T-helper 17 cell (primary cell): ENCODE results near the gene SOCS4. TPM values are rescaled to one million over a fixed set of nuclear protein-coding genes. Genes with fewer than 3 reads are reported as not detected.
A peak's percentile ranks its signal among the peaks of the same experiment; 100 is the strongest.
"Not testable (repeated sequence)": the region's sequence is repeated elsewhere in the genome, so short reads cannot be mapped to it uniquely, and the experiment has no call there.

ENCODE experiments used
- ATAC-seq: fragments of 150-1000 bp; cut with Tn5 transposase; 2 replicates; pipeline ENCODE4 v1.10.0; 2021; ENCODE audit warnings: mild to moderate bottlenecking, moderate library complexity
- DNase-seq, 3 donors: peaks; one replicate each; pipeline versions ENCODE4 v3.0.0 to v3.0.0-alpha.2; 2020 to 2021
- H3K9me3 ChIP-seq: one replicate; pipeline ENCODE4 v1.7.0; 2013; ENCODE audit warnings: low read length, mild to moderate bottlenecking; ENCODE audit not compliant: control insufficient read depth, poor library complexity, severe bottlenecking
- H3K27ac Mint-ChIP-seq: one replicate; pipeline ENCODE4 v1.8.0; 2022; ENCODE audit warnings: mild to moderate bottlenecking, moderate library complexity, mixed read lengths
- H3K27me3 Mint-ChIP-seq: one replicate; pipeline ENCODE4 v1.8.0; 2022; ENCODE audit warnings: mixed read lengths
- H3K36me3 Mint-ChIP-seq: one replicate; pipeline ENCODE4 v1.8.0; 2022; ENCODE audit warnings: low read depth, mixed read lengths
- H3K4me1 Mint-ChIP-seq: one replicate; pipeline ENCODE4 v1.8.0; 2022; ENCODE audit warnings: mild to moderate bottlenecking, mixed read lengths
- H3K4me3 Mint-ChIP-seq: one replicate; pipeline ENCODE4 v1.8.0; 2022; ENCODE audit warnings: mild to moderate bottlenecking, moderate library complexity, mixed read lengths
- total RNA-seq, 4 donors: library from RNA in 2 of 4; stranded (reverse) in 2 of 4; gene quantifications; one replicate each; pipeline ENCODE4 v1.2.3 and lab custom pipeline; 2022 to 2026

Gene SOCS4
- total RNA-seq, 2 donors from 2014 or later, result 26.5 to 27.3 TPM

DNA sequence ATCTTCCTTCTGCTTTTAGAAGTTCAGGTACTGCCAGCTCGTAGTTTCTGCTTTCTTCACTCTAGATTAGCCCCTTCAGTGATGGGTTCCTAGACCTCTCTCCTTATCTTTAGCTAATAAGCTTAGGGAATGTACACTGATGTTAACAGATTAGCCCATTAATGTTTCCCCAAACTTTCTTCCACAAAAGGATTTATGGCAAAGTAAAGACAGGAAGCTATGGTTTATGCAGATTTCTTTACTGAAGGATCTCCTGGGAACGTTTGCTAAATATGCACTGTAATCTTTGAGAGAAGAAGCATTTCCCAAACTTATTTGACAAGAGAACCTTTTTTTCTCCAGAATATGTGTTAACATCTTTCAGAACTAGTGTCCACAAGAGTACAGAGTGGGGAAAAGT, 4.2 kb downstream of the SOCS4 start:
- Mint-ChIP-seq H3K4me1 (peaks cover 22% of the 10 kb centered on the region), H3K27ac (peak overlapping the region; percentile 54)
- no peak for ATAC-seq

DNA sequence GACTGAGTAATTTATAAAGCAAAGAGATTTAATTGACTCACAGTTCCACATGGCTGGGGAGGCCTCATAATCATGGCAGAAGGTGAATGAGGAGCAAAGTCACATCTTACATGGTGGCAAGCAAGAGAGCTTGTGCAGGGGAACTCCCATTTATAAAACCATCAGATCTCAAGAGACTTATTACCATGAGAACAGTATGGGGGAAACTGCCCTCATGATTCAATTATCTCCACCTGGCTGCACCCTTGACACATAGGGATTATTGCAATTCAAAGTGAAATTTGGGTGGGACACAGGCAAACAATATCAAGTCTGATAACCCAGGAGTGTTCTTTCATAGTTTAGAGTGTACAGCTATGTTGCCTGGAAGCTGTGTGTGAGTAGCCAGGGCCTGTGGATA, 11.0 kb downstream of the SOCS4 start:
- not testable (repeated sequence) for DNase-seq, H3K36me3 Mint-ChIP-seq, ATAC-seq, H3K4me3 Mint-ChIP-seq, H3K27me3 Mint-ChIP-seq, H3K9me3 ChIP-seq, H3K4me1 Mint-ChIP-seq
- H3K27ac Mint-ChIP-seq, result peak overlapping the region; percentile 82

More for the DNA sequence above, 4.2 kb downstream of the SOCS4 start:
- H3K4me3 Mint-ChIP-seq, result no peak overlapping the region
- no peak for DNase-seq
- no peaks in the 10 kb centered on the region for H3K27me3 Mint-ChIP-seq
- H3K9me3 ChIP-seq, result no peaks in the 10 kb centered on the region
- no peaks in the 10 kb centered on the region for H3K36me3 Mint-ChIP-seq

DNA sequence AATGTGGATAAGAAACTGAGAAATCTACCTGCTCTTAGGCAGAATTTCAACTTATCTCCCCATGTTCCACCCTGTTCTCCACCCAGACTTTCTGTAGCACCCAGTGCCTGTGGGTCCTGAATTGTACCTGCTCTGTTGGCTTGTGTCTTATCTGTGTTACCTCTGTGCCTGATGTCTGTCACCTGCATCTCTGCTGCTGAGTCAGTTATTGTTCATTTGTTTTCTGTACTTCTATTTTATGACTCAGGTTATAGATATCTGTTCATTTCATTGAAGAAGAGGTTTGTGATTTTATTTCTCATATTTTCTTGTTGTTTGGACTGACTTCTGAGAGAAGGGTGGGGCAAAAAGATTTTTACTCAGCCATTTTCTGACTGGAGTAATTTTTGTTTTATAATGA, 11.7 kb downstream of the SOCS4 start:
- ATAC-seq, result no peak
- H3K27ac Mint-ChIP-seq, result peak overlapping the region; percentile 49
- H3K36me3 Mint-ChIP-seq, result peaks cover 9% of the 10 kb centered on the region
- no peaks in the 10 kb centered on the region for H3K27me3 Mint-ChIP-seq
- peaks cover 6% of the 10 kb centered on the region for H3K4me1 Mint-ChIP-seq
- DNase-seq, result no peak
- H3K9me3 ChIP-seq, result no peaks in the 10 kb centered on the region
- no peak overlapping the region for H3K4me3 Mint-ChIP-seq

DNA sequence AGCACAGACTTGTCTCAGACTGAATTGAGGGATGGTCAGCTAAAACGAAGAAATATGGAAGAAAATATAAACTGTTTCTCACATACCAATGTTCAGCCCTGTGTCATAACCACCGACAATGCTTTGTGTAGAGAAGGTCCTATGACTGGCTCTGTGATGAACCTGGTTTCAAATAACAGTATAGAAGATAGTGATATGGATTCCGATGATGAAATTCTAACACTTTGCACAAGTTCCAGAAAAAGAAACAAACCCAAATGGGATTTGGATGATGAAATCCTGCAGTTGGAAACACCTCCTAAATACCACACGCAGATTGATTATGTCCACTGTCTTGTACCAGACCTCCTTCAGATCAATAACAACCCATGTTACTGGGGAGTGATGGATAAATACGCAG, 16.5 kb downstream of the SOCS4 start:
- no peaks in the 10 kb centered on the region for H3K9me3 ChIP-seq
- Mint-ChIP-seq H3K27me3 (no peaks in the 10 kb centered on the region), H3K27ac (no peak overlapping the region), H3K36me3 (peaks cover 4% of the 10 kb centered on the region), H3K4me1 (peaks cover 3% of the 10 kb centered on the region), H3K4me3 (no peak overlapping the region)
- DNase-seq (no peak), ATAC-seq (no peak)

DNA sequence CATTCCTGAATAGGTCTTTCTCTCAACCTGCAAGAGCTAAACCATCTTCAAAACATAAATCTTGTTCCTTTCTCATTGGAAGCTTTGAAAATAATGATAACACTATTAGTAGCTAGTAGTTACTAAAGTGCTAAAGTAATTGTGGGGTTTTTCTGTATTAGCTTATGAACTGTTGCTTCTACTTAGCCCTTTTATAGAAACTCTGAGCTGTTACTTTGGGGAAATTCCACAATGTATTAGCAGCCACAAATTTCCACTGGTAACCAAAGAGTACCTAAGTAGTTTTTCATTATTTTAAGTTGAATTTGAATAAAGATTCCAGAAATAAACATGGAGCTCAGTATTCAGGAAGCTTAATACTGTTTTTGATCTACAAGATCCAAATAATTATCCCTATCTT, 18.1 kb downstream of the SOCS4 start:
- ATAC-seq, result no peak
- no peak overlapping the region for H3K27ac Mint-ChIP-seq
- H3K4me1 Mint-ChIP-seq, result no peaks in the 10 kb centered on the region
- no peak overlapping the region for H3K4me3 Mint-ChIP-seq
- no peaks in the 10 kb centered on the region for H3K27me3 Mint-ChIP-seq
- DNase-seq, result no peak
- no peaks in the 10 kb centered on the region for H3K9me3 ChIP-seq
- peaks cover 4% of the 10 kb centered on the region for H3K36me3 Mint-ChIP-seq

DNA sequence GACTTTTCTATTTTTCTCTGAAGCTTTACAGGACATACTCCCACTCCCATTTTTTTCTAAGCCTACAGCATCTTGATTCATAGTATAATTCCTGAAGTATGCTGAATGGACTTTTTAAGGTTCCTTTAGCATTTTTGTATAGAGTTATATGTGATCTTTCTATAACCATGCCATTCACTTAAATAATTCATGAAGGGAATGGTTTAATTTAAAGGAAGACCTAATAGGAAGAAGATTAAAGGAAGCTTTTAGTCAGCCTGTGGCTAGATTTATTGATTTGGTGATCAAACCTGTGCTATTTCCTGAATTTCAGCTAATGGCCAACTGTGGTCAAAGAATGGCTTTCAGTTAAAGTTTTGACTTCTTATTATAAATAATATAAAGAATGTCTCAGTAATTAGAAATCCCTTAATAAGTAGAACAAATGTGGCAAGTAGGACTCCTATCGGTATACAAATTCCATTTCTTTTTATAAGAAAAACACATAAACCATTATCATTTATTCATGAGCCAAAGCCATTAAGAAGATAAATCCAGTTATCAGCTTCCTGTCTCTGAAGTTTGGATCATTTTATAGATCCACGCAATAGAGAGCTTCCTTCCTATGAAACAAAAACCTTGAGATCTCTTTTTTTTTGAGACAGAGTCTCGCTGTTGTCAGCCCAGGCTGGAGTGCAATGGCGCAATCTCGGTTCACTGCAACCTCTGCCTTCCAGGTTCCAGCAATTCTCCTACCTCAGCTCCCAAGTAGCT, 20.4 kb downstream of the SOCS4 start:
- H3K4me1 Mint-ChIP-seq, result peaks cover 10% of the 10 kb centered on the region
- no peaks in the 10 kb centered on the region for H3K27me3 Mint-ChIP-seq
- H3K27ac Mint-ChIP-seq, result peak overlapping the region; percentile 21
- ATAC-seq (no peak), DNase-seq (no peak)
- no peaks in the 10 kb centered on the region for H3K9me3 ChIP-seq
- H3K4me3 Mint-ChIP-seq, result no peak overlapping the region
- H3K36me3 Mint-ChIP-seq, result peaks cover 4% of the 10 kb centered on the region

DNA sequence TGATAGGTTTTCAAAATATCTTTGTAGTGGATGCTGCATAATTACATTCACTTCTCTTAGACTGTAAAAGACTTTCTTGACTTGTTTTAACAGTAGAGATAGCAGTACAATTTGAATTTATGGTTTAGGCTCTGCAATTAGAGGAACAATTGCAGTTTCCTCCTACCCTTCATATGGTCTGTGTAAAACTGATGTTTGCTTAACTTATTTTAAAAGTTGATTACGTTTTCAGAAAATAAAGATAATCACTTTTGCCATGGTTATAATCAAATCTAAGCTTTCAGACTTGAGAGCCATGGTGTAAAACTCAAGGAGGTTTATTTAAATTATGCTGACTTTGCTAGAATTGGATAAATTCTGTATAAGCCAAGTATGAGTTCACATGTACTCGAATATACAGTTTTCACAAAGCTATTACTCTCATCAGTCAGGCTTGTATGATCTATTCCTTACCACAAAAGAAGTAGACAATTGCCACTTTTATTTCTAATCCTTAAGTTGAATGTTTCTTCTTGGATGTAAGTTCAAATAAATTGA, 21.9 kb downstream of the SOCS4 start:
- no peak for DNase-seq
- no peaks in the 10 kb centered on the region for H3K27me3 Mint-ChIP-seq
- peaks cover 2% of the 10 kb centered on the region for H3K36me3 Mint-ChIP-seq
- peak overlapping the region; percentile 45 for H3K27ac Mint-ChIP-seq
- peaks cover 22% of the 10 kb centered on the region for H3K4me1 Mint-ChIP-seq
- H3K9me3 ChIP-seq, result no peaks in the 10 kb centered on the region
- no peak overlapping the region for H3K4me3 Mint-ChIP-seq
- ATAC-seq, result no peak

DNA sequence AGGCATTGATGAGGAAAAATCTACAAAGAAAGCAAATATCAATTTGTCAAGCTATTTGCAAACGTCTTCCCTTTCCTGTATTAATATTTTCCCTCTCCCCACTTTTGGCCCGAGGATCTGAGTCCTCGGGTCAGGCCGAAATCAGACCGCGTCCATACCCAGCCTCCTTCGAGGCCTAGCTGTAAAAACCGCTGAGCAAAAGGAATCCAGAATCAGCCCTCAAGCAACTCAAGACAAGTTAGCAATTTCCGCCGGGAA, 24.1 kb downstream of the SOCS4 start:
- no peaks in the 10 kb centered on the region for H3K9me3 ChIP-seq
- ATAC-seq (peak; percentile 5), DNase-seq (no peak)
- H3K4me1 Mint-ChIP-seq, result peaks cover 29% of the 10 kb centered on the region
- no peaks in the 10 kb centered on the region for H3K27me3 Mint-ChIP-seq
- peaks cover 4% of the 10 kb centered on the region for H3K36me3 Mint-ChIP-seq
- H3K27ac Mint-ChIP-seq, result peak overlapping the region; percentile 93
- H3K4me3 Mint-ChIP-seq, result peak overlapping the region; percentile 90

DNA sequence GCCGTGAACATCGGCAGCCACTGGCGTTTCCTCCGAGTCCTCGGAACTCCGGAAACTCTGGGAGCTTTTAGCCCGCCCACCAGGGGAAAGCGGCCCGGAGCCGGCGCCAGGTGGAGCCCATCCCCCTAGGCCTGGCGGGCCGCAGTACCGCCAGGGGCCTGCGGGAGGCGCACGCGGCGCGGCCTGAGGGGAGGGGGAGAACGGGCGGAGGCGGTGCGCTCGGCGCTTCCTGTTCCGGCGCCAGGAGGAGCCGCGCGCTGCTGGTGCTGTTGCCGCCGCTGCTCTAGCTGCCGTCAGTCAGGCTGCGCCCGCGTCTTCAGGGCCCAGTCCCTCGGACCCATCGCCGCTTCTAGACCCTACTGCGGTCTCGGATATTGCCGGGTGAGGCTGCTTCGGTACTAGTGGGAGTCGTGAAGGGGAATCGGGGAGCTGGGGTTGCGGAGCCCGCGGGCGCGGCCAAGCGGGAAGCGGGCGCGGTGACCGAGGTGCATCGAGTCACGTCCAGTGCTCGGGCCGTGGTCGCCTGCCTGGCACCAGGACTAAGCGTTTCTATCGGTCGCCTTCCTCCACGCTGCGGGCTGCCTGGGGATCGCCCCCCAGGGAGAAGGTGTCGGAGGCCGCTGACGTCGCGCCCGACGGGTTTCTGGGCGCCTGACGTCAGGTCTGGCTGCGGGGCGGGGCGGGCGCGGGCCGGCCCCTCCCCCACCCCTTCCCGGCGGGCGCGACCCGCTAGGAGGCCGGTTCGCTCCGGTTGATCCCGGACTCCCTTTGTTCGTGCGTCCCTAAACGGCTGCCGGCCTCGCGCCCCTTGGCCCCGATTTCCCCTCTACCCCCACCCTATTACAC, 24.6 kb downstream of the SOCS4 start, which contains the start of gene MAPK1IP1L:
Gene MAPK1IP1L, plus strand, starts transcription at position 225 of the 846 bp plus-strand sequence. CDS start 10,037 bp downstream, outside the sequence.
- H3K4me3 Mint-ChIP-seq, result peak within 1 kb of the TSS; percentile 90
- H3K36me3 Mint-ChIP-seq, result peaks cover 4% of the 10 kb centered on the region
- peak within 1 kb of the TSS; percentile 93 for H3K27ac Mint-ChIP-seq
- DNase-seq, result peak; percentile 90 to 97 (median 92)
- H3K4me1 Mint-ChIP-seq, result peaks cover 29% of the 10 kb centered on the region
- peak; percentile 94 for ATAC-seq
- no peaks in the 10 kb centered on the region for H3K9me3 ChIP-seq
- no peaks in the 10 kb centered on the region for H3K27me3 Mint-ChIP-seq

DNA sequence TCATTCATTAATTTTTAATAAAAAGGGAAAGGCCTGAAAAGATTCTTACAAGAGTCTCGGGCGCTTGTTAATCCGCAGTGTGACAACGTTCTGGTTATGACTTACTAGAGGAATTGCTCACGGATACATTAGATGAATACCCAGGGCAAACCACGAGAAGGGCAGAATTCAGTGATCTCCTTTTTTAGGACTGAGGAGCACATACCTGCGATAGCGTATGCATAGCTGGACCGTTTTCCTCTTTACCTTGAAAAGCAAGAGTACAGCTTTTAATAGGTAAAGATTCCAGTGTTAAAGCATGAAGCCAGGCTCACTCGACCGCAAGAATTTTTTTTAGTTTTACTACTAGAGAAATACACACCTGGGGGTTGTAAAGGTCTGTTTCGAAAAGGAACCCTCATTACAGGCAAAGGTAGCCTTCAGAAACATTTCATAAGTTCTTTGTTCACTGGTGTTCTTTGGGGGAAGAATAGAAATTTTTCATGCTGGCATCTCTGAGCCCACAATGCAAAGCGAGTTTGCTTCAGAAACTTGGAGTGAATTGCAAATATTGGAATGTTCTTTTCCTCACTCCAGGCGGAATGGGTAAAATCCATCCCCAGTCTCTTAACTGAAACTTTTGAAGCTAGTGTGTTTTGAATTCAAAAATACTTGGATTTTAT, 25.4 kb downstream of the SOCS4 start:
- Mint-ChIP-seq H3K27ac (peak overlapping the region; percentile 93), H3K4me3 (peak overlapping the region; percentile 90), H3K27me3 (no peaks in the 10 kb centered on the region), H3K36me3 (peaks cover 4% of the 10 kb centered on the region), H3K4me1 (peaks cover 29% of the 10 kb centered on the region)
- ATAC-seq (no peak), DNase-seq (no peak)
- no peaks in the 10 kb centered on the region for H3K9me3 ChIP-seq

DNA sequence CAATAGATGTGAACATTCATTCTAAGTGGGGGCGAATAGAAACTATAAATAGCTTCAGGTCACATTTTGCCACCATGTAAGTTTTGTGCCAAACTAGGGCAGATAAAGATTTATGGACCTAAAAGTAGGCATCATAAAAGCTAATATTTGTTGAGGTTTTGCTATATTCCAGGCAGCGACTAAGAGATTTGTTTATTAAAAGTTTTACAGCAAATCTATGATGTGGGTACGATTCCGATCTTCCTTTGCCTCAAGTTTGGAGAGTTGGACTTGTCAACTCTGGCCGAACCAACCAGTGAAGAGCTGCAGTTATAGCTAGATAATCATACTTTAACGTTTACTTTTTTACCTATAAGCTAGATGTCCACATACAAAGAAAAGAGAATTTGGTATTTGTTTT, 26.0 kb downstream of the SOCS4 start:
- H3K9me3 ChIP-seq, result no peaks in the 10 kb centered on the region
- Mint-ChIP-seq H3K36me3 (peaks cover 4% of the 10 kb centered on the region), H3K4me3 (peak overlapping the region; percentile 90), H3K27me3 (no peaks in the 10 kb centered on the region), H3K27ac (peak overlapping the region; percentile 93), H3K4me1 (peaks cover 29% of the 10 kb centered on the region)
- DNase-seq (no peak), ATAC-seq (no peak)

DNA sequence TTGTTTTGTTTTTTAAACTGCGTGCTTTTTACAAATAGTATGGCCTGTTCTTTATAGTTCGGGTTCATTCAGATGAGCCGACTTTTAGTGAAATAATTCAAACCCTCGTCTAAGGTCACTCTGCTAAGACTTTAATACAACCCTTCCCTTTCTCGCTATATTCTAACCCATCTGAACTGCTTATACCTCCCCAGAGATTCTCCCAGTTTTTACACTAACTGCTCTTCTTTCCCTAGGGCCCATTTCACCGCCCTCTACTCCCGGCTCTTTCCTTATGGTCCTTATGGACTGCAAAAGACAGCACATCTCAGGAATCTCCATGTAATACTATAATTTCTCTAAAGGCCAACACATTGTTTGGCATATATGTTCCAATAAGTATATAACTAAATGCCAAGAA, 26.5 kb downstream of the SOCS4 start:
- Mint-ChIP-seq H3K36me3 (peaks cover 4% of the 10 kb centered on the region), H3K27me3 (no peaks in the 10 kb centered on the region), H3K27ac (peak overlapping the region; percentile 93), H3K4me1 (peaks cover 32% of the 10 kb centered on the region), H3K4me3 (peak overlapping the region; percentile 82)
- ATAC-seq, result no peak
- H3K9me3 ChIP-seq, result no peaks in the 10 kb centered on the region
- DNase-seq, result no peak

DNA sequence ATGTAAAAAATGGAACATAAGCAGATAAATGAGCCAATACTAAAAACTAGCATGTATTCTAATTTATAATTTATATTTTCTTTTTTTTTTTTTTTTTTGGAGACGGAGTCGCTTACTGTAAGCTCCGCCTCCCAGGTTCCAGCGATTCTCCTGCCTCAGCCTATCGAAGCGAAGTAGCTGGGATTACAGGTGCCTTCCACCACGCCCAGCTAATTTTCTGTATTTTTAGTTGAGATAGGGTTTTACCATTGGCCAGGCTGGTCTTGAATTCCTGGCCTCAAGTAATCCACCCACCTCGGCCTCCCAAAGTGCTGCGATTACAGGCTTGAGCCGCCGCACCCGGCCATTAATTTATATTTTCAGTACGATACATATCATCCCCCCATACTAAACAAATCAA, 27.1 kb downstream of the SOCS4 start:
- no peaks in the 10 kb centered on the region for H3K9me3 ChIP-seq
- DNase-seq, result no peak
- Mint-ChIP-seq H3K27me3 (no peaks in the 10 kb centered on the region), H3K4me1 (peaks cover 32% of the 10 kb centered on the region), H3K4me3 (peak overlapping the region; percentile 41), H3K27ac (peak overlapping the region; percentile 93), H3K36me3 (peaks cover 4% of the 10 kb centered on the region)
- no peak for ATAC-seq
